GM10266 (cell line): ENCODE results near the gene PTPN9.

Experiments
- DNase-seq: peaks from one replicate; pipeline ENCODE4 v3.0.0; 2012; ENCODE audit errors: extremely low spot score
- CTCF ChIP-seq: IDR thresholded peaks from 2 replicates; pipeline ENCODE4 v1.5.1; 2012; ENCODE audit warnings: mild to moderate bottlenecking, low read depth; ENCODE audit not compliant: control insufficient read depth, insufficient read depth; ENCODE audit errors: missing control alignments

Gene PTPN9

GRCh38 chr15:75578173-75578947, 755 bp downstream of the PTPN9 start:
- no peak for TF ChIP-seq CTCF
- peak; percentile 68 for DNase-seq

DNA sequence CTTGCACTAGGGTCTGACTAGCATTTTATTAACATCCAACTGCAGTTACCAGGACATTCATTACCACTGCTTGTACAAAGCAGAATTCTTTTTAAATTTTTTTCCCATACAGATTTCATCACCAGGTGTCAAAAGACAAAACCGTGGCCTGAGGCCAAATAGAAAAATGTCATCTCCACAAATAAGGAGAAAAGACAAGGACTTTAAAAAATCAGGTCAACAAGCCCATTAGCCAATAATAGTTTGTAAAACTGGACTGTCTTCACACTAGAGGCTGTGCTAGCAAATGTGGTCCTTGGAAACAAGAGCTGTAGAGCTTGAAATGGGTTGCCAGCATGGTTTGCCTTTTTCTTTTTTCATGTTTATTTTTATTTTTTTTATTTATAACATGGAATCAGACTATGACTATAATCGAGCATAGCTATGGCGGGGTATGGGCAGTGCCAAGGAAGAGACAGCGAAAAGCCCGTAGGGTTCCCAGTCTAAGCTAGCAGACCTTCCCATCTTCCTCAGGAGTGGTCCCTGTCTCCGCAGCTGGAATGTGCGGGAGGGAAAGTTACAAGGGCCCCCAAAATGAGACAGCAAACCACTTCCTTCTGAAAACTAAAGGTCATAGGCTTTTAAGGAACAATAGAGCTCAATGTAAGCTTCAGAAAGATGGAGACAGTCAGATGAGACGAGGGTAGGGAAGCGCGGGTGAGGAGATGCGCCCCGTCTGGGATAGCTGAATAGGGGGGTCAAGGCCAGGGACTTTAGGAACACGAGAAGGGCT, 1.5 kb downstream of the PTPN9 start:
- peak; percentile 35 for DNase-seq
- no peak for TF ChIP-seq CTCF

GRCh38 chr15:75573648-75574384, 5.3 kb downstream of the PTPN9 start:
- no peak for TF ChIP-seq CTCF
- DNase-seq = no peak

DNA sequence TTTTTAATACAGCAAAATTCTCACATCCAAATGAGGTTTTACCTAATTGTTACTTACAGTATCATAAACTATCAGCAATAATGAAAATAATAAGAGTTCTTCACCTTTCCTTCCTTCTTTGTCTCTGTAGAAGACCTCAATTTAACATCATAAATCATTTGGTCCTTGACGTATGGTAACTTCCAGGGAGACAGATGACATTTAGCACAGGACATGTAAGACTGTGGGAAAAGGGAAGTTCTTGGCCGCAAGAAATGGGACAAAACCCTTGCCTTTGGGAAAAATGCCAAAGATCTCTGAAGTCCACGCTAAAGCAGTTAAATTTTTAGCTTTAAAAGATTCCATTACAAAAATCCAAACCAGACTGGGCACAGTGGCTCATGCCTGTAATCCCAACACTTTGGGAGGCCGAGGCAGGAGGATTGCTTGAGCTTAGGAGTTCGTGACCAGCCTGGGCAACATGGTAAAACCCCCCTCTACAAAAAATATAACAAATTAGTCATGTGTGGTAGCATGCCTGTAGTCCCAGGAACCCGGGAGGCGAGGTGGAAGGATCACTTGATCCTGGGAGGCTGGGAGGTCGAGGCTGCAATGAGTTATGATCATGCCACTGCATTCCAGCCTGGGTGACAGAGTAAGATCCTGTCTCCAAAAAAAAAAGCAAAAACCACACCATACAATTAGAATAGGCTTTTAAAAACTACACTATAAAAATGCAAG, 8.8 kb downstream of the PTPN9 start:
- DNase-seq = no peak
- no peak for TF ChIP-seq CTCF

DNA sequence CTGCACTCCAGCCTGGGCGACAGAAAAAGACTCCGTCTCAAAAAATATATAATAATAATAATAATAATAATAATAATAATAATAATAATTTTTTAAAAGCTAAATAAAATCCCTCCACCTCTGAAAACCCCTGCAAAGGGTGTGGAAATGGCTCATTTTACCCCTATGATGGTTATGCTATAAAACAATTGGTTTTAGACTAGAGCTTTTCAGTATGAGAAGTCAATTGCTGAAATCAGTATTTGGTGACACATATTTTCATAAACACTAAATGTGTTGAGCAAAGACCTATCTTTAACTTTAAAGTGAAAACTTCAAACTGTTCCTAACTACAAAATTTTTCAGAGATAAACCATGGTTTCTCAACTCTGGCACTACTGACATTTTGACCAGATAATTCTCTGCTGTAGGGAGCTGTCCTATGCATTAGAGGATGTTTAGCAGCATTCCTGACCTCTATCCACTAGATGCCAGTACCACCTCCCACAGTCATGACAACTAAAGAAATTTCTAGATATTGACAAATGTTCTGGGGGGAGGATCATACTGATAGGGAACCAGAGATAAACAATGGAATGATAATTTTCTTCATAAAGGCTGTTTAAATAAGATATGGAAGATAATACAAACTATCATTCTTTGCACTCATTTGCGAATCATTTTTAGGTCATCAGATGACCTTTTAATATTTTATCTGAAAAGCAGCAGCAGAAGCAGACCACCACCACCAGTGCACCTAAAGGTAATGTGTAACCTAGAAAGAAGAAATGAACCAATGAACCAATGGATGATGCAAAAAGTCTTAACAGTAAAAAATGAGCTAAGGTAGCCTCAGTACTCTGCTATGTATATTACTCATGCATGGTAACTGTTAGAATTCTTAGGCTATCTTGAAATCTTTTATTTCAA, 13.8 kb downstream of the PTPN9 start:
- no peak for DNase-seq

More for the DNA sequence above, 13.8 kb downstream of the PTPN9 start:
- TF ChIP-seq CTCF = no peak
